ENCODE measurements around the gene TLE5. TPM values are rescaled to one million over a fixed set of nuclear protein-coding genes. Genes with fewer than 3 reads are reported as not detected.

The TLE5 gene
- total and polyA plus RNA-seq, 2 experiments from 2014 or later: 130 to 154 TPM

- no peaks in the 10 kb centered on the region for H3K36me3 ChIP-seq (ENCODE audit: insufficient read depth)
- H4K20me1 ChIP-seq (replicated peaks; ENCODE audit: insufficient read depth): no peaks in the 10 kb centered on the region
- no peaks in the 10 kb centered on the region for H3K4me1 ChIP-seq (ENCODE audit: insufficient read depth)
- no peaks in the 10 kb centered on the region for H3K27me3 ChIP-seq (ENCODE audit: insufficient read depth)
- H3K27me3 Mint-ChIP-seq (ENCODE audit: insufficient read depth, low read depth, poor library complexity): peaks cover 12% of the 10 kb centered on the region
- H3K27ac Mint-ChIP-seq: no peak overlapping the region
- H3K79me2 ChIP-seq (replicated peaks; ENCODE audit: insufficient read depth): no peaks in the 10 kb centered on the region
- H3K4me3 ChIP-seq: no peak overlapping the region
- no peak overlapping the region for H3K27ac ChIP-seq (ENCODE audit: low read depth)
- DNase-seq (ENCODE audit: low spot score): no peak
- no peaks in the 10 kb centered on the region for H3K4me1 Mint-ChIP-seq
- H3K9me2 ChIP-seq (ENCODE audit: insufficient read depth): no peaks in the 10 kb centered on the region
- H2AFZ ChIP-seq: no peak overlapping the region
- no peak overlapping the region for H3K4me2 ChIP-seq
- no peak for TF ChIP-seq REST (IDR thresholded peaks at IDR 0.05; ENCODE audit: unreplicated experiment)
- TF ChIP-seq JUNB (IDR thresholded peaks at IDR 0.05; ENCODE audit: unreplicated experiment): no peak
- no peak for TF ChIP-seq EZH2 (IDR thresholded peaks at IDR 0.05; ENCODE audit: low read depth, unreplicated experiment)
- no peak for TF ChIP-seq EZH2phosphoT487 (IDR thresholded peaks at IDR 0.05; ENCODE audit: unreplicated experiment)
- no peak for TF ChIP-seq CREB1 (CRISPR knock-in tag; IDR thresholded peaks at IDR 0.05; ENCODE audit: low read depth)
- TF ChIP-seq CTCF (conservative IDR thresholded peaks at IDR 0.05; ENCODE audit: low read depth in 2 of 2): no peak
- TF ChIP-seq POLR2AphosphoS5 (IDR thresholded peaks at IDR 0.05; ENCODE audit: low read depth): no peak
- TF ChIP-seq ZNF331 (CRISPR knock-in tag; IDR thresholded peaks at IDR 0.05; ENCODE audit: low read depth): no peak
- TF ChIP-seq ZNF114 (CRISPR knock-in tag; IDR thresholded peaks at IDR 0.05): no peak
- no peak for TF ChIP-seq ETS1 (IDR thresholded peaks at IDR 0.05)
- TF ChIP-seq NANOG (IDR thresholded peaks at IDR 0.05; ENCODE audit: borderline replicate concordance): no peak
- TF ChIP-seq ZNF462 (CRISPR knock-in tag; IDR thresholded peaks at IDR 0.05): no peak
- TF ChIP-seq STAT1 (IDR thresholded peaks at IDR 0.05; ENCODE audit: unreplicated experiment): no peak
- no peaks in the 10 kb centered on the region for H3F3A ChIP-seq (replicated peaks; ENCODE audit: low read depth)
- no peak overlapping the region for H3K4me3 Mint-ChIP-seq
- no peaks in the 10 kb centered on the region for H3K36me3 Mint-ChIP-seq (ENCODE audit: low read depth)
- H3K9me3 Mint-ChIP-seq: peaks cover 9% of the 10 kb centered on the region
- ATAC-seq: no peak
These were observed 21.7 kb upstream of the TLE5 start for GRCh38 chr19:3083964-3084363.

Measured in GM23338 (cell line).